Measurements from ENCODE around the gene C5.
"Not testable (repeated sequence)": the region's sequence is repeated elsewhere in the genome, so short reads cannot be mapped to it uniquely, and the experiment has no call there.

Gene C5

DNA sequence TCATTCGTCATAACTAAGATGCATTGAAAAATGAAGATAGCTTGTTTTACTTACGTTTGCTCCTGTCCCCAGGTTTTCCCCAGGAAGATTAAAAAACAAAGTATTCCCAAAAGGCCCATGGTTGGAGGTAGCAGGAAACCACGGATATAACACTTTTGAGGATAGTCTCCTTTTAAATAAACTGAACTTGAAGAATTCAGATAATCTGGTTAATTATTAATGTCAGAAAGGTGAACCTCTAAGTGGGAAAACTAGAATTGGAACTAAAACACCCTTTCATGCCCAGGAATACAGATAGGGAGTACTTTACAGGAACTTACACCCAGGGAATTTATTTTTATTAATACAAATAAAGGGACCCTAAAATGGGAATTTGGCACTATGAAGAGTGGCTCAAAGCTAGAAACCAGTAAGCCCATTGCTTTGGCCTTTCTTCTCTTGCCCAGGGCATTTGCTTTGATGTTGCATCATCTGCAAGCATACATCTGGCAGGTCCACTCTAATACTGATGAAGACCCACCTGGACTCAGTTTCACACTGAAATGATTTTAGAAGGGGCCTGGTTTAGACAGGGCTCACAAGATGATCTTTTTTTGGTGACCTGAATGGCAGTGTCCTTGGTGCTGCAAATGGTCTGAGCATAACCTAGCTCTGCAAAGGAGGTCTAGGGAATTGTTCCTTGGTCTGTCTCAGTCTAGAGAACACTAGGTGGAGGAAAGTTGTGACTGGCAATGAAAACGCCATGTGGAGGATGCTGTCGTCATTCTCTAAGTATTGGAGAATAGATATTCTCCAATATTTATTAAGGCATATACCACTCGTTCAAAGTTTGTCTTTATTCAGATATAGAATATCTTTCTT is at the start of gene C5:
TSS of gene C5 (minus strand) at position 148 of the 861 bp plus-strand sequence. CDS start at position 119, 29 bp downstream.
- DNase-seq: no peak

DNA sequence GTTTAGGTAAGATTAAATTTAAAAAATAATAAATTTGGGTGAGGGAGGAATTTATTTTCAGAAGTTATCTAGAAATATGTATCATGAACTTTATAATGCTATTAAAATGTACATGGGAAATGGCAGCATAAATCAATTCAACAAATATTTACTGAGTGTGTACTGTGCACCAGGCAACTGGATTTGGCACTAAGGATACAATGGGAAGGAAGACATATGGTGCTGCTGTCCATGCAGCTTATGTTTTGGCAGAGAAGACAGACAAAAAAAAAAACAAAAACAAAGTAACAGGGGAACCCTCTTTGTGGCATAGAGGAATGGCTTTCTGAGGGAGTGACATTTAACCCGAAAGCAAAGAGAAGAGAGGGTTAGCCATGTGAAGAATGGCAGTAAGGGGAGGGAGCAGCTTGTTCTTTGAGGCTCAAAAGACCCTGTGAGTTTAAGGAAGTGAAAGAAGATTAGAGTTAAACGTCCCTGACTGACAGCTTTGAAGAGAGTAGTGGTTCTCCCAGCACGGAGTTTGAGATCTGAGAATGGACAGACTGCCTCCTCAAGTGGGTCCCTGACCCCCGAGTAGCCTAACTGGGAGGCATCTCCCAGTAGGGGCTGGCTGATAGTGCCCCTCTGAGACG is 48.6 kb upstream of the C5 start:
- no peak for DNase-seq

DNA sequence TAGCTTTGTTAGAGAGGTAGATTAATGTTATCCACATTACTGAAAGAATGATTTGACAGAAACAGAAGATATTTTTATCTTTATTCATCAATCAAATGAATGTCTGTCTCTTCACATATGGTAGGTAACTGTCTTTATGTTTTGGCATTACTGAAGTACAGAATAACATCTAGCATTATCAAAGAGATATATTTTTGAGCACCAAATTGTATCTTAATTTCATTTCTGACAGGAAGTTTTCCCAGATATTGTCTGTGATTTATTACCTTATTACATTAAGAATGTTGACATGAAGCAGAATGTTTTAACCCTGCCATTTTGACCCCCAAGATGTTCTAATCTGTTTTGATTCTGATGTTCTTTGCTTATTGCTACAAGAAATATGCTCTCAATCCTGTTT is 45.0 kb upstream of the C5 start:
- DNase-seq: no peak

DNA sequence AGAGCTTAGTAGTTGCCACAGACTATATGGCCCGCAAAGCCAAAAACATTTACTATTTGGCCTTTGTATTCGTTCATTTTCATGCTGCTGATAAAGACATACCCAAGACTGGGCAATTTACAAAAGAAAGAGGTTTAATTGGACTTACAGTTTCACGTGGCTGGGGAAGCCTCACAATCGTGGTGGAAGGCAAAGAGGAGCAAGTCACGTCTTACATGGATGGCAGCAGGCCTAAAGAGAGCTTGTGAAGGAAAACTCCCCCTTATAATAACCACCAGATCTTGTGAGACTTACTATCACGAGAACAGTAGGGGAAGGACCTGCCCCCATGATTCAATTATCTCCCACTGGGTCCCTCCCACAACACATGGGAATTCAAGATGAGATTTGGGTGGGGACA is 40.7 kb upstream of the C5 start:
- DNase-seq: not testable (repeated sequence)

DNA sequence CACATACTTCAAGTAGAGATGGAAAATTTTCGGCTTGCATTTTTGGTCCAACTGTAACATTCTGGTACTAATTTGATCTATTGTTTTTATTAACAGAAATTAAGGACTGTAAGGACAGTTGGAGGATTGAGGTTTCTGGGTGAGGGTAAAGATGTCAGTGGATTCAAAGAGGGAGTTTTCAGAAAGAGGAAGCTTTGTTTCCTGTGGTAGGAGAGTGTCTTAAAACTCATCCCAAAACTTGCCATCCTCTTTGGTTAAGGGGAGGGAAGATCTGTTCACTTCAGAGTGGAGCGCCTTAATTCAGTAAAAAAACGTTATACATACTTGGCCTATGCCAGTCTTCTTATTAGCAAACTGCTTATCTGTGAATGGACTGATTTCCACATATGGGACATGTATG is 38.5 kb upstream of the C5 start:
- no peak for DNase-seq

- DNase-seq: no peak
Measured at GRCh38 chr9:121085661-121086060, 35.6 kb upstream of the C5 start.

DNA sequence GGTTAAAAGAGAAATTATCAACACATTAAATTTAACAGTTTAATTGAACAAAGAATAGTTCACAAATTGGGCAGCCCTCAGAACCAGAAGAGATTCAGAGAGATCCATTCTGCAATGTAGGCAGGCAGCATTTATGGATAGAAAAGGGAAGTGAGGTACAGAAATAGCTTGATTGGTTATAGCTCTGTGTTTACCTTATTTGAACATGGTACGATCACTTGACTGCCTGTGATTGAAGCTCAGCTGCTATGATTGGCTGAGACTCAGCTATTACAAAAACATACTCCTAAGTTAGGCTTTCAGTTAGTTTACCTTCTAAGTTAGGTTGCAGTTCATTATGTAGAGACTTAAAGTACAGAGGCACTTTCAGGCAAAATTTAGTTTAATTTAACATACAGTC is 32.0 kb upstream of the C5 start:
- DNase-seq: no peak

- no peak for DNase-seq
Measured at GRCh38 chr9:121075251-121076036, 25.4 kb upstream of the C5 start.

- DNase-seq: peak; percentile 54
Measured at GRCh38 chr9:121074370-121075250, 24.5 kb upstream of the C5 start, which contains the start of gene CNTRL. CNTRL (plus strand) TSS chr9:121074955; CDS start chr9:121088327, 13,372 bp downstream.

GRCh38 chr9:121073038-121073437 is 23.0 kb upstream of the C5 start:
- DNase-seq: no peak

- no peak for DNase-seq
Measured at GRCh38 chr9:121071756-121072421, 21.8 kb upstream of the C5 start.

GRCh38 chr9:121071370-121071755 is 21.3 kb upstream of the C5 start:
- no peak for DNase-seq

- no peak for DNase-seq
Measured at GRCh38 chr9:121069396-121069795, 19.3 kb upstream of the C5 start.

DNA sequence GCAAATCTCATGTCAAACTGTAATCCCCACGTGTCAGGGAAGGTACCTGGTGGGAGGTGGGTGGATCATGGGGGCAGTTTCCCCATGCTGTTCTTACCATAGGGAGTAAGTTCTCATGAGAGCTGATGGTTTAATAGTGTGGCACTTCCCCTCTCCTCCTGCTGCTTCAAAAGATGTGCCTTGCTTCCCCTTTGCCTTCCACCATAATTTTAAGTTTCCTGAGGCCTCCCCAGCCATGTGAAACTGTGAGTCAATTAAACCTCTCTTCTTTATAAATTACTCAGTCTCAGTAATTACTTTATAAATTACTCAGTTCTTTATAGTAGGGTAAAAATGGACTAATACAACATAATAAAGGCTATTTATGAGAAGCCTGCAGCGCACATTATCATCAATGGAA is 17.6 kb upstream of the C5 start:
- no peak for DNase-seq

DNA sequence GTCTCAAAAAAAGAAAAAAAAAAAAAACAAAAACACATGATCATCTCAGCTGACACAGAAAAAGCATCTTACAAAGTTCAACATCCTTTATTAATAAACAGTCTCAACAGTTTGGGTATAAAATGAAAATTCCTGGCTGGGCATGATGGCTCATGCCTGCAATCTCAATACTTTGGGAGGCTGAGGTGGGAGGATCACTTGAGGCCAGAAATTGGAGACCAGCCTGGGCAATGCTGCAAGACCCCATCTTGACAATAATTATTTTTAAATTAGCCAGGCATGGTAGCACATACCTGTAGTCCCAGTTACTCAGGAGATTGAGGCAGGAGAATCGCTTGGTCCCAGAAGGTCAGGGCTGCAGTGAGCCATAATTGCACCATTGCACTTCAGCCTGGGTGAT is 16.8 kb upstream of the C5 start:
- DNase-seq: no peak

DNA sequence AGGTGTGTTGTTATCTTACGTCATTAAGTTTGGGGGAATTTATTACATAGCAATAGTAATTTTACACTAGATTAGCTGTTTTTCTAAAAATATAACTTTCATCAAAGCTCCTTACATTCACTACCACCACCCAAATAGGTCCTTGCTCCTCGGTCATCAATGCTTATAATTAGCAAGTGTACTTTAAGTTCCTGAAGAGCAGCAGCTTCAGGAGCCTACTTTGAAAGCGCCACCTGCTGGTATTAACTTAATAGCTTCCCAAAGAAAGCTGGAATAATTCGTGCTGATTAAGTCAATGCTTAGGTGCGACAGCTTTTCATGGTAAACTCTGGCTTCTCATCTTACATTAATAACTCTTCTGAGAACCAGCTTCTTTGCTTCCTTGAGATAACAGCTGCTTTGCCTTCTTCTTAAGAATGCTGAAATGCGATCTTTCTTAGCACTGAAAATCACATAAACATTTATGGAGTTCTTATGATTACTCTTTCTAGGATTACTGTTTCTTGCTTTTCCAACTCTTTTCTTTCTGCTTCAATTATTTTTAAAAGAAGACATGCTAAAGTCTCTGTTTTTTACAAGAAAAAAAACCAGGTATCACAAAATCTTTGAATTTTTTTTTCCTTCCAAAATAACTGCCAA is 10.0 kb upstream of the C5 start:
- DNase-seq: no peak

DNA sequence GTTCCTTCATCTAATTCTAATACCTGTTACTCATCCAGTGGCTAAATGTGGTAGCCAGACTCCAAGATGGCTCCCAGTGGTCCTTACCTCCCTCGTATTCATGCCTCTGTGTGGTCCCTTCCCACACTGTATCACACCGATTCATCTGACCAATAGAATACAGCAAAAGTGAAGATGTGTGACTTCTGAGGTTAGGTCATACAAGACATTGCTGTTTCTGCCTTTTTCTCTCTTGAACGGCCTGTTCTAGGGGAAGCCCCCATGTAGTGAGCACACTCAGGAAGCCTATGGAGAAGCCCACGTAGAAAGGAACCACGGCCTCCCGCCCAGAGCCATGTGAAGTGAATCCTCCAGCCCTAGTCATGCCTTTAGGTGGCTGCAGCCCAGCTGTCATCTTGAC is 9.4 kb upstream of the C5 start:
- DNase-seq: no peak

DNA sequence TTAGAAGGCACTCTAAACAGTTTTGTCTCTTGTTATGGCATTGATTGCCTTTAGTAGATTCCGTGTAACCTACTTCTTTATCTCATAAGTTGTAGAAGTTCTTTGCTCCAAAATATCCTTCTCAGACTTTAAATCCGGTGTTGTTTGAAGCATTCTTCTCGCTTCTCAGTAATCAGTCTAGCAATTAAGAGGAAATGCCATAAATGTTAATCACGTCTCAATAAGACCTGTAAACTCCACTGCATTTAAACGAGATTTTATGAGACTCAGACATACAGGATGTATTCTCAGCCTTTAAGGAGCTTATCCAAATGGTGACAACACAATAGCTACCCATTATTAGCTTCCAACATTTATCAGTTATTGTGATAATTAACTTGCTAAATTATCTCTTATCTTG is 7.7 kb upstream of the C5 start:
- DNase-seq: no peak

DNA sequence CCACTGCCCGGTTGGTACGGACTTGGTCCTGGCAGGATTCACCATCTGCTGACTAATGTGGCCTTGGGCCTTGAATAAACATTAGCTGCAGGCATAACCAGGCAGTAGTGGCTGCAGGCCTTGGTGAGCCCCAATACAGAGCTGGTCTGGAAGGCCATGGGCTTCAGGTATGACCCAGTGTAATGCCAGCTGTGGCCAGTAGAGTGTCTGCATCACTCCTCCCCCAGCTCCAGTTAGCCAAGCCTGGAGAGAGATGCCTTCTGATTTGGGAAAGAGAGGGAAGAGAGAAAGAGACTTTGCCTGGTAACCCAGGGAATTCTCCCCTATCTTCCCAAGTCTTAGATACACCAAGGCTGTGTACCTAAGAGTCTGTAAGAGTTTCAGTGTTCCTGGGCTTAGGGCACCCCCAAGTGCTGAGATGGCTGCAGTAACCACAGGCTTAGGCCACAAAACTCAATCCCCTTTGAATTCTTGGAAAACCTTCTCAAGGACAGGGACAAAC is 5.6 kb upstream of the C5 start:
- no peak for DNase-seq

- DNase-seq: no peak
Measured at GRCh38 chr9:121053544-121053943, 3.5 kb upstream of the C5 start.

GRCh38 chr9:121048618-121049017 is 1.5 kb downstream of the C5 start:
- no peak for DNase-seq

Data from NCI-H1436 treated with DMSO at 0.1 percent for 48 hours (cell line).